Memory B cell (primary cell): ENCODE data around the gene NCKAP5.

Experiments used
- ATAC-seq: fragments of 150-1000 bp; cut with Tn5 transposase; 2 replicates; pipeline ENCODE4 v1.10.0; 2021; ENCODE audit warnings: low read depth, mild to moderate bottlenecking, moderate library complexity
- DNase-seq, 2 donors: peaks; one replicate each; pipeline ENCODE4 v3.0.0; 2022; ENCODE audit warnings: low spot score in 2 of 2
- H3K27ac Mint-ChIP-seq: one replicate; pipeline ENCODE4 v1.8.0; 2022; ENCODE audit warnings: mild to moderate bottlenecking, moderate library complexity, mixed read lengths
- H3K27me3 Mint-ChIP-seq: one replicate; pipeline ENCODE4 v1.8.0; 2022; ENCODE audit warnings: mixed read lengths
- H3K36me3 Mint-ChIP-seq: one replicate; pipeline ENCODE4 v1.8.0; 2022; ENCODE audit warnings: mild to moderate bottlenecking, mixed read lengths
- H3K4me1 Mint-ChIP-seq: one replicate; pipeline ENCODE4 v1.8.0; 2022; ENCODE audit warnings: mixed read lengths
- H3K4me3 Mint-ChIP-seq: one replicate; pipeline ENCODE4 v1.8.0; 2022; ENCODE audit warnings: mild to moderate bottlenecking, moderate library complexity, mixed read lengths
- H3K9me3 Mint-ChIP-seq: one replicate; pipeline ENCODE4 v1.8.0; 2022; ENCODE audit warnings: mixed read lengths

The NCKAP5 gene

GRCh38 chr2:133461484-133461883, 106.8 kb downstream of the NCKAP5 start:
- H3K4me3 Mint-ChIP-seq = no peak overlapping the region
- DNase-seq = no peak
- no peaks in the 10 kb centered on the region for H3K27me3 Mint-ChIP-seq
- ATAC-seq = no peak
- no peaks in the 10 kb centered on the region for H3K4me1 Mint-ChIP-seq
- H3K9me3 Mint-ChIP-seq = no peaks in the 10 kb centered on the region
- H3K27ac Mint-ChIP-seq = no peak overlapping the region
- no peaks in the 10 kb centered on the region for H3K36me3 Mint-ChIP-seq

GRCh38 chr2:133459590-133459989, 108.7 kb downstream of the NCKAP5 start:
- H3K4me1 Mint-ChIP-seq = no peaks in the 10 kb centered on the region
- H3K27me3 Mint-ChIP-seq = no peaks in the 10 kb centered on the region
- H3K36me3 Mint-ChIP-seq = no peaks in the 10 kb centered on the region
- ATAC-seq (no peak), DNase-seq (no peak)
- no peaks in the 10 kb centered on the region for H3K9me3 Mint-ChIP-seq
- no peak overlapping the region for H3K4me3 Mint-ChIP-seq
- H3K27ac Mint-ChIP-seq = no peak overlapping the region

- Mint-ChIP-seq H3K4me1 (no peaks in the 10 kb centered on the region), H3K36me3 (no peaks in the 10 kb centered on the region), H3K4me3 (no peak overlapping the region), H3K9me3 (peaks cover 1% of the 10 kb centered on the region), H3K27me3 (no peaks in the 10 kb centered on the region), H3K27ac (no peak overlapping the region)
- DNase-seq = no peak
- no peak for ATAC-seq
Measured at GRCh38 chr2:133458280-133458679, 110.0 kb downstream of the NCKAP5 start.

GRCh38 chr2:133457861-133458260, 110.4 kb downstream of the NCKAP5 start:
- Mint-ChIP-seq H3K27me3 (no peaks in the 10 kb centered on the region), H3K9me3 (peaks cover 1% of the 10 kb centered on the region), H3K27ac (no peak overlapping the region), H3K36me3 (no peaks in the 10 kb centered on the region), H3K4me3 (no peak overlapping the region), H3K4me1 (no peaks in the 10 kb centered on the region)
- DNase-seq = no peak
- ATAC-seq = no peak

- Mint-ChIP-seq H3K27me3 (no peaks in the 10 kb centered on the region), H3K4me1 (no peaks in the 10 kb centered on the region), H3K4me3 (no peak overlapping the region), H3K9me3 (peaks cover 1% of the 10 kb centered on the region), H3K27ac (no peak overlapping the region), H3K36me3 (no peaks in the 10 kb centered on the region)
- ATAC-seq (no peak), DNase-seq (no peak)
Measured at GRCh38 chr2:133456971-133457370, 111.3 kb downstream of the NCKAP5 start.

- no peak overlapping the region for H3K4me3 Mint-ChIP-seq
- H3K4me1 Mint-ChIP-seq = no peaks in the 10 kb centered on the region
- H3K36me3 Mint-ChIP-seq = no peaks in the 10 kb centered on the region
- no peak for ATAC-seq
- H3K9me3 Mint-ChIP-seq = peaks cover 1% of the 10 kb centered on the region
- H3K27me3 Mint-ChIP-seq = peaks cover 2% of the 10 kb centered on the region
- H3K27ac Mint-ChIP-seq = no peak overlapping the region
- DNase-seq = no peak
Measured at GRCh38 chr2:133456156-133456555, 112.1 kb downstream of the NCKAP5 start.

GRCh38 chr2:133453032-133453431, 115.2 kb downstream of the NCKAP5 start:
- DNase-seq (no peak), ATAC-seq (no peak)
- Mint-ChIP-seq H3K36me3 (no peaks in the 10 kb centered on the region), H3K4me1 (no peaks in the 10 kb centered on the region), H3K4me3 (no peak overlapping the region), H3K27me3 (peaks cover 2% of the 10 kb centered on the region), H3K27ac (no peak overlapping the region), H3K9me3 (peaks cover 1% of the 10 kb centered on the region)

- H3K9me3 Mint-ChIP-seq = peaks cover 1% of the 10 kb centered on the region
- H3K4me3 Mint-ChIP-seq = no peak overlapping the region
- H3K36me3 Mint-ChIP-seq = no peaks in the 10 kb centered on the region
- peaks cover 2% of the 10 kb centered on the region for H3K27me3 Mint-ChIP-seq
- no peak for DNase-seq
- ATAC-seq = no peak
- no peaks in the 10 kb centered on the region for H3K4me1 Mint-ChIP-seq
- no peak overlapping the region for H3K27ac Mint-ChIP-seq
Measured at GRCh38 chr2:133452583-133452982, 115.7 kb downstream of the NCKAP5 start.

GRCh38 chr2:133452146-133452545, 116.1 kb downstream of the NCKAP5 start:
- Mint-ChIP-seq H3K9me3 (peaks cover 1% of the 10 kb centered on the region), H3K27me3 (peaks cover 6% of the 10 kb centered on the region), H3K4me3 (no peak overlapping the region), H3K36me3 (no peaks in the 10 kb centered on the region), H3K4me1 (no peaks in the 10 kb centered on the region), H3K27ac (no peak overlapping the region)
- ATAC-seq = no peak
- no peak for DNase-seq

- Mint-ChIP-seq H3K9me3 (peaks cover 2% of the 10 kb centered on the region), H3K4me1 (no peaks in the 10 kb centered on the region), H3K27me3 (peaks cover 10% of the 10 kb centered on the region), H3K4me3 (no peak overlapping the region), H3K27ac (no peak overlapping the region), H3K36me3 (no peaks in the 10 kb centered on the region)
- ATAC-seq (no peak), DNase-seq (no peak)
Measured at GRCh38 chr2:133448195-133448594, 120.1 kb downstream of the NCKAP5 start.

GRCh38 chr2:133447303-133447702, 121.0 kb downstream of the NCKAP5 start:
- peaks cover 2% of the 10 kb centered on the region for H3K9me3 Mint-ChIP-seq
- H3K4me3 Mint-ChIP-seq = no peak overlapping the region
- no peaks in the 10 kb centered on the region for H3K36me3 Mint-ChIP-seq
- H3K27ac Mint-ChIP-seq = no peak overlapping the region
- ATAC-seq = no peak
- H3K4me1 Mint-ChIP-seq = no peaks in the 10 kb centered on the region
- peaks cover 10% of the 10 kb centered on the region for H3K27me3 Mint-ChIP-seq
- no peak for DNase-seq

GRCh38 chr2:133444465-133444864, 123.8 kb downstream of the NCKAP5 start:
- Mint-ChIP-seq H3K27ac (no peak overlapping the region), H3K4me1 (no peaks in the 10 kb centered on the region), H3K27me3 (peaks cover 8% of the 10 kb centered on the region), H3K9me3 (peaks cover 2% of the 10 kb centered on the region), H3K36me3 (no peaks in the 10 kb centered on the region), H3K4me3 (no peak overlapping the region)
- DNase-seq = no peak
- no peak for ATAC-seq

- no peak overlapping the region for H3K4me3 Mint-ChIP-seq
- no peak for DNase-seq
- ATAC-seq = no peak
- peaks cover 6% of the 10 kb centered on the region for H3K27me3 Mint-ChIP-seq
- H3K9me3 Mint-ChIP-seq = peaks cover 2% of the 10 kb centered on the region
- H3K27ac Mint-ChIP-seq = no peak overlapping the region
- H3K4me1 Mint-ChIP-seq = no peaks in the 10 kb centered on the region
- H3K36me3 Mint-ChIP-seq = no peaks in the 10 kb centered on the region
Measured at GRCh38 chr2:133442393-133442792, 125.9 kb downstream of the NCKAP5 start.

- DNase-seq (no peak), ATAC-seq (no peak)
- H3K36me3 Mint-ChIP-seq = no peaks in the 10 kb centered on the region
- H3K27ac Mint-ChIP-seq = no peak overlapping the region
- H3K9me3 Mint-ChIP-seq = no peaks in the 10 kb centered on the region
- H3K4me3 Mint-ChIP-seq = no peak overlapping the region
- H3K27me3 Mint-ChIP-seq = peaks cover 2% of the 10 kb centered on the region
- H3K4me1 Mint-ChIP-seq = no peaks in the 10 kb centered on the region
Measured at GRCh38 chr2:133439565-133439920, 128.7 kb downstream of the NCKAP5 start.

GRCh38 chr2:133438848-133439564, 129.3 kb downstream of the NCKAP5 start:
- no peak overlapping the region for H3K4me3 Mint-ChIP-seq
- H3K4me1 Mint-ChIP-seq = no peaks in the 10 kb centered on the region
- ATAC-seq = no peak
- no peak for DNase-seq
- no peaks in the 10 kb centered on the region for H3K36me3 Mint-ChIP-seq
- H3K27me3 Mint-ChIP-seq = peaks cover 2% of the 10 kb centered on the region
- H3K9me3 Mint-ChIP-seq = no peaks in the 10 kb centered on the region
- H3K27ac Mint-ChIP-seq = no peak overlapping the region
